Neural crest cell (in vitro differentiated cells): ENCODE results near the gene SEC14L5. TPM values are rescaled to one million over a fixed set of nuclear protein-coding genes. Genes with fewer than 3 reads are reported as not detected.

Experiments used
- DNase-seq: peaks from one replicate; pipeline ENCODE4 v3.0.0; 2021; ENCODE audit warnings: low read depth, mixed read lengths, low spot score
- H3K27ac Mint-ChIP-seq: one replicate; pipeline ENCODE4 v1.8.0; 2021; ENCODE audit warnings: mild to moderate bottlenecking, mixed read lengths; ENCODE audit not compliant: unreplicated experiment
- H3K27me3 Mint-ChIP-seq: 2 replicates; pipeline ENCODE4 v1.8.0; 2021; ENCODE audit warnings: low read depth, mild to moderate bottlenecking, mixed read lengths
- H3K36me3 Mint-ChIP-seq: 2 replicates; pipeline ENCODE4 v1.8.0; 2021; ENCODE audit warnings: low read depth, mild to moderate bottlenecking, mixed read lengths
- H3K4me1 Mint-ChIP-seq: 2 replicates; pipeline ENCODE4 v1.8.0; 2021; ENCODE audit warnings: mixed read lengths
- H3K4me3 Mint-ChIP-seq: one replicate; pipeline ENCODE4 v1.8.0; 2021; ENCODE audit warnings: mild to moderate bottlenecking, mixed read lengths
- H3K9me3 Mint-ChIP-seq: 2 replicates; pipeline ENCODE4 v1.8.0; 2021; ENCODE audit warnings: mixed read lengths
- total RNA-seq: library from RNA; stranded (reverse); gene quantifications from 2 replicates; pipeline ENCODE4 v1.2.1, GENCODE V29; 2021
- TF ChIP-seq, protein P1 (sequence below): fragments of 200-600 bp; sonication (generic); conservative IDR thresholded peaks from 2 replicates; pipeline ENCODE4 v1.5.0; 2021; ENCODE audit warnings: antibody characterized with exemption, mild to moderate bottlenecking

Gene SEC14L5
- total RNA-seq, 1 donor from 2014 or later, result 0.68 TPM

DNA sequence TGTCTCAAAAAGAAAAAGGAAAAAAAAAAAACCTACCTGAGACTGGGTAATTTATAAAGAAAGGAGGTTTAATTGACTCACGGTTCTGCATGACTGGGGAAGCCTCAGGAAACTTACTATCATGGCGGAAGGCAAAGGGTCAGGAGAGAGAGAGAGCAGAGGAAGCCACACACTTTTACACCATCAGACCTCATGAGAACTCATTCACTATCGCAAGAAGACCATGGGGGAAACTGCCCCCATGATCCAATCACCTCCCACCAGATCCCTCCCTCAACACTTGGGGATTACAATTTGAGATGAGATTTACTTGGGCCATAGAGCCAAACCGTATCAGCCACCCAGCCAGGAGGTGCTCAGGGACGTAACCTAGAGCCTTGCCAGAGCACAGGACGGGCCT lies 54.8 kb downstream of the SEC14L5 start:
- H3K4me3 Mint-ChIP-seq, result no peak overlapping the region
- H3K4me1 Mint-ChIP-seq, result no peaks in the 10 kb centered on the region
- DNase-seq, result no peak
- H3K36me3 Mint-ChIP-seq, result no peaks in the 10 kb centered on the region
- H3K9me3 Mint-ChIP-seq, result no peaks in the 10 kb centered on the region
- peaks cover 17% of the 10 kb centered on the region for H3K27me3 Mint-ChIP-seq
- no peak overlapping the region for H3K27ac Mint-ChIP-seq
- TF ChIP-seq, protein P1, sequence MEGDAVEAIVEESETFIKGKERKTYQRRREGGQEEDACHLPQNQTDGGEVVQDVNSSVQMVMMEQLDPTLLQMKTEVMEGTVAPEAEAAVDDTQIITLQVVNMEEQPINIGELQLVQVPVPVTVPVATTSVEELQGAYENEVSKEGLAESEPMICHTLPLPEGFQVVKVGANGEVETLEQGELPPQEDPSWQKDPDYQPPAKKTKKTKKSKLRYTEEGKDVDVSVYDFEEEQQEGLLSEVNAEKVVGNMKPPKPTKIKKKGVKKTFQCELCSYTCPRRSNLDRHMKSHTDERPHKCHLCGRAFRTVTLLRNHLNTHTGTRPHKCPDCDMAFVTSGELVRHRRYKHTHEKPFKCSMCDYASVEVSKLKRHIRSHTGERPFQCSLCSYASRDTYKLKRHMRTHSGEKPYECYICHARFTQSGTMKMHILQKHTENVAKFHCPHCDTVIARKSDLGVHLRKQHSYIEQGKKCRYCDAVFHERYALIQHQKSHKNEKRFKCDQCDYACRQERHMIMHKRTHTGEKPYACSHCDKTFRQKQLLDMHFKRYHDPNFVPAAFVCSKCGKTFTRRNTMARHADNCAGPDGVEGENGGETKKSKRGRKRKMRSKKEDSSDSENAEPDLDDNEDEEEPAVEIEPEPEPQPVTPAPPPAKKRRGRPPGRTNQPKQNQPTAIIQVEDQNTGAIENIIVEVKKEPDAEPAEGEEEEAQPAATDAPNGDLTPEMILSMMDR, result no peak

DNA sequence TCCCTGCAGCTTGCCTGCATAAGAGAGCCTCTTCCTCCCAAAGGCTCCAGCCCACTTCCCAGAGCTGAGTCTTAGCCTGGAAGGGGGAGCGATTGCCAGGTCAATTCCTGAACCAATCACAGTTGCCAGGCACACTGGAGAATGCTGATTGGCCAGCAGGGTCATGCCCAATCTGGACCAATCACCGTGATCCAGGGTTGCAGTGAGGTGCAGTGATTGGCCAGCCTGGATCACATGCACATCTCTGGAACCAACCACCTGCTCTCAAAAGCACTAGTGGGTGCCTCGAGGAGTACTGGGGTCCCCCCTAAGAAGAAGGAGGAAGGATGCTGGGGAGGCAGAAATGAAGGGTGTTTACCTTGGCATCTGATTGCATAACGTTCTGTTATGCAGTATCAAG lies 57.2 kb downstream of the SEC14L5 start:
- no peak overlapping the region for H3K4me3 Mint-ChIP-seq
- H3K27me3 Mint-ChIP-seq, result peaks cover 8% of the 10 kb centered on the region
- no peaks in the 10 kb centered on the region for H3K4me1 Mint-ChIP-seq
- DNase-seq, result no peak
- H3K36me3 Mint-ChIP-seq, result no peaks in the 10 kb centered on the region
- H3K27ac Mint-ChIP-seq, result no peak overlapping the region
- TF ChIP-seq, protein P1, result no peak
- no peaks in the 10 kb centered on the region for H3K9me3 Mint-ChIP-seq

DNA sequence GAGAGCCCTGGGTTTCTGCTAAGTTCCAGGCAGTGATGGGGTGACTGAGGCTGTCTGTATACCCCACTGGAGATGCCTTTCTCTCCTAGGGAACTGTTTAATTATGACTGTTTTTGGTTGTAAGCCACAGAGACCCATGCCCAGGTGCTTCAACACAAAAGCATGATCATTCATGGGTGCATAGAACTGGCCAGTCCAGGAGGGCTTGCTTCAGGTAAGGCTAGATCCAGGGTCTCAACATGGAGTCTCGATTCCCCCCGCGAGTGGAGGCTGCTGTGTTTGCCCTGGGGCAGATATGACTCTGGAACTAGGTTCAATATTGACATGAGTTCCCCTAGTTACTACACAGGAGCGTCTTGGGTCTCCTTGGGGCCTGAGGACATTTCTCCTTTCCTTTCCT lies 57.8 kb downstream of the SEC14L5 start:
- Mint-ChIP-seq H3K4me1 (no peaks in the 10 kb centered on the region), H3K36me3 (no peaks in the 10 kb centered on the region), H3K9me3 (no peaks in the 10 kb centered on the region), H3K27ac (no peak overlapping the region), H3K27me3 (peaks cover 5% of the 10 kb centered on the region), H3K4me3 (no peak overlapping the region)
- DNase-seq, result no peak
- TF ChIP-seq, protein P1, result no peak

DNA sequence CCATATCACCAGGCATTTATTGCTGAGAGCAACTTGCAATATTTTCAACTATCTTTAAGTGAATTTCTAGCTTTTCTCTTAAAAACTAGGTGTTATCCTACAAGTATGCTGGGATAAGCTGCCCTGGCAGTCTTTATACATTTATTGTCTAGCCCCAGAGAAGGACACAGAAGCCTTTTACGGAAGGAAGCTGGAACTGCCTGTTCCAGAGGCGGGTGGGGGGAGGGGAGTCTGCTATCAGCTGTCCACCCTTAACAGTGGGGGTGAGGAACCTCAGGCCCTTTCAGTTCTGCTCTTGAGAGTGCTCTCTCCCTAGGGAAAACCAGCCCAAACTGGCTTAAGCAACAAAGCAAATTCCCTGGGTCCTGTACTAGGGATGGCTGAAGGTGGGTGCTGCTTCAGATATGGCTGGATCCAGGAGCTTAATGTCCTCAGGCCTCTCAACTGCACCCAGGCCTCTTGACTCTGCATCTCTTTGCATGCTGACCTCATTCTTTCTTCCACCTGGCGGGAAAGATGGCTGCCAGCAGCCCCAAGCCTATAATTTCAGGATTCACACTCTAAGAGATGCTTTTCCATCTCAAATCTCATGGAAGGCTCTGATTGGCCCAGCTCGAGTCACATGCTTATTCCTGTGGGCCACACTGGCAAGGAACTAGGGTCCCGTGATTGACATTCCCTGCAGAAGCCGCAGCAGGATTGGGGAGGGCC lies 59.0 kb downstream of the SEC14L5 start:
- no peak for DNase-seq
- Mint-ChIP-seq H3K27ac (no peak overlapping the region), H3K4me1 (no peaks in the 10 kb centered on the region), H3K27me3 (no peaks in the 10 kb centered on the region), H3K36me3 (no peaks in the 10 kb centered on the region), H3K9me3 (no peaks in the 10 kb centered on the region), H3K4me3 (no peak overlapping the region)
- TF ChIP-seq, protein P1, result no peak

DNA sequence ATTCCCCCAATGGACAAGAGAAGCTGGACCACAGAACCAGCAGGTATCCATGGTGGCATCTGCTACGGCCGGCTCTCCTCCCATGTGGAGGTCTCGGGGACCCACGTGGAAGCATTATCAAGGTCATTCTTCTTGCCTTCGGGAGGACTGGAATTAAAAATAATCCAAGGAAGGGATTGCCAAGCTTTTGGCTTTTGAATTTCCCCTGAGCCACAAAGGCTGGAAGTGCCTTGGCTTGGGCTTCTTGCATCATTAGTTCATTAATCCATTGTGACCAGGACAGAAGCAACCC lies 59.5 kb downstream of the SEC14L5 start:
- no peaks in the 10 kb centered on the region for H3K27me3 Mint-ChIP-seq
- H3K27ac Mint-ChIP-seq, result no peak overlapping the region
- TF ChIP-seq, protein P1, result no peak
- no peaks in the 10 kb centered on the region for H3K9me3 Mint-ChIP-seq
- H3K4me3 Mint-ChIP-seq, result no peak overlapping the region
- H3K4me1 Mint-ChIP-seq, result no peaks in the 10 kb centered on the region
- DNase-seq, result no peak
- no peaks in the 10 kb centered on the region for H3K36me3 Mint-ChIP-seq
